SH-SY5Y (cell line): ENCODE data around the gene UNC5CL.

Experiments used
- GATA2 ChIP-seq: IDR thresholded peaks from 2 replicates; pipeline ENCODE4 v1.6.1; 2011; ENCODE audit warnings: mild to moderate bottlenecking, low read depth, low read length
- GATA3 ChIP-seq: IDR thresholded peaks from 2 replicates; pipeline ENCODE4 v1.6.1; 2011; ENCODE audit warnings: low read depth, mild to moderate bottlenecking, low read length, moderate library complexity

DNA sequence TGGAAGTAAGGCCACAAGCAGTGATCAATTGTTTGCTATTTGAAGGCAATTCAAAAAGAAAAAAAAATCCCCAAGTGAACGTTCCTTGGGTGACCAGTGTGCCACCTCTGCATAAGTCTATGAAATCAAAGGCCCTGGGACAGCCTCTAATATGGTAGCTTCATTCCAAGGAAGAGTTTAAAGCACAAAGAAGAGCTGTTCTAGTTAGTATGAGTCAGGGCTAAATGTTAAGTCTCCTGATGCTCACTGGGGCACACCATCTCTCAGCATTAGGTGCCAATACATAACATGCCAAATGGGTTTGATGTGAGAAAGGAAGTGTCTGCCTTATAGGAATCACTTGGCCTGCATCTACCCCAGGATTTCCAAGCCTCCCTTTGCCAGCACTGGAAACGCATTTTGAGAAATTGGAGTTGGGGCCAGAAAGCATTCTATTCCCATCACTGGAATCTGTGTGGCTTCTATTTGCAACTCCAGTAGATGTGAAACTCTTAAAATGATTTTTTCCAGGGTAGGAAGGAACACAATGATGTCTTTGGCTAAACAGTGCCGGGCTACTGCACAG, 13.0 kb downstream of the UNC5CL start:
- no peak for TF ChIP-seq GATA2
- no peak for TF ChIP-seq GATA3
